Endothelial cell of umbilical vein (primary cell): ENCODE results near the gene FBXL13.

Experiments used
- FOS ChIP-seq: IDR thresholded peaks from 2 replicates; pipeline ENCODE4 v1.6.1; 2011; ENCODE audit warnings: mild to moderate bottlenecking, low read length, moderate library complexity, borderline replicate concordance; ENCODE audit not compliant: insufficient read depth
- POLR2A ChIP-seq: IDR thresholded peaks from 2 replicates; pipeline ENCODE4 v1.6.1; 2012; ENCODE audit warnings: low read depth, mild to moderate bottlenecking, control low read depth, low read length
- POLR2AphosphoS5 ChIP-seq: IDR thresholded peaks from 2 replicates; pipeline ENCODE4 v1.6.1; 2012; ENCODE audit warnings: low read depth, mild to moderate bottlenecking, control low read depth, low read length, moderate library complexity; ENCODE audit not compliant: insufficient read depth
- TF ChIP-seq, protein P1 (sequence below), 2 donors: IDR thresholded peaks; 1 replicate in 1 of 2; 2 replicates in 1 of 2; pipeline ENCODE4 v1.5.1; 2011; ENCODE audit warnings: low read length in 2 of 2, mild to moderate bottlenecking in 2 of 2, moderate library complexity in 2 of 2, control low read depth in 1 of 2, inconsistent platforms in 1 of 2, low read depth in 1 of 2; ENCODE audit not compliant: insufficient read depth in 1 of 2; ENCODE audit errors: extremely low read depth in 1 of 2

- TF ChIP-seq POLR2A (no peak), FOS (no peak), POLR2AphosphoS5 (no peak)
- TF ChIP-seq, protein P1, sequence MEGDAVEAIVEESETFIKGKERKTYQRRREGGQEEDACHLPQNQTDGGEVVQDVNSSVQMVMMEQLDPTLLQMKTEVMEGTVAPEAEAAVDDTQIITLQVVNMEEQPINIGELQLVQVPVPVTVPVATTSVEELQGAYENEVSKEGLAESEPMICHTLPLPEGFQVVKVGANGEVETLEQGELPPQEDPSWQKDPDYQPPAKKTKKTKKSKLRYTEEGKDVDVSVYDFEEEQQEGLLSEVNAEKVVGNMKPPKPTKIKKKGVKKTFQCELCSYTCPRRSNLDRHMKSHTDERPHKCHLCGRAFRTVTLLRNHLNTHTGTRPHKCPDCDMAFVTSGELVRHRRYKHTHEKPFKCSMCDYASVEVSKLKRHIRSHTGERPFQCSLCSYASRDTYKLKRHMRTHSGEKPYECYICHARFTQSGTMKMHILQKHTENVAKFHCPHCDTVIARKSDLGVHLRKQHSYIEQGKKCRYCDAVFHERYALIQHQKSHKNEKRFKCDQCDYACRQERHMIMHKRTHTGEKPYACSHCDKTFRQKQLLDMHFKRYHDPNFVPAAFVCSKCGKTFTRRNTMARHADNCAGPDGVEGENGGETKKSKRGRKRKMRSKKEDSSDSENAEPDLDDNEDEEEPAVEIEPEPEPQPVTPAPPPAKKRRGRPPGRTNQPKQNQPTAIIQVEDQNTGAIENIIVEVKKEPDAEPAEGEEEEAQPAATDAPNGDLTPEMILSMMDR (IDR thresholded peaks at IDR 0.05; ENCODE audit: extremely low read depth in 1 of 2, insufficient read depth in 1 of 2, low read depth in 1 of 2, low read length in 2 of 2) = no peak
Measured at GRCh38 chr7:102934239-102934638, 140.4 kb downstream of the FBXL13 start.
